Measurements from ENCODE around the gene CDT1. TPM values are rescaled to one million over a fixed set of nuclear protein-coding genes. Genes with fewer than 3 reads are reported as not detected.

The CDT1 gene
- total and polyA plus RNA-seq, 10 of the 15 experiments (the other 5 are each of a cell fraction or from before 2014, with no cell fraction given), result 0.50 to 87.6 (median 8.8) TPM

DNA sequence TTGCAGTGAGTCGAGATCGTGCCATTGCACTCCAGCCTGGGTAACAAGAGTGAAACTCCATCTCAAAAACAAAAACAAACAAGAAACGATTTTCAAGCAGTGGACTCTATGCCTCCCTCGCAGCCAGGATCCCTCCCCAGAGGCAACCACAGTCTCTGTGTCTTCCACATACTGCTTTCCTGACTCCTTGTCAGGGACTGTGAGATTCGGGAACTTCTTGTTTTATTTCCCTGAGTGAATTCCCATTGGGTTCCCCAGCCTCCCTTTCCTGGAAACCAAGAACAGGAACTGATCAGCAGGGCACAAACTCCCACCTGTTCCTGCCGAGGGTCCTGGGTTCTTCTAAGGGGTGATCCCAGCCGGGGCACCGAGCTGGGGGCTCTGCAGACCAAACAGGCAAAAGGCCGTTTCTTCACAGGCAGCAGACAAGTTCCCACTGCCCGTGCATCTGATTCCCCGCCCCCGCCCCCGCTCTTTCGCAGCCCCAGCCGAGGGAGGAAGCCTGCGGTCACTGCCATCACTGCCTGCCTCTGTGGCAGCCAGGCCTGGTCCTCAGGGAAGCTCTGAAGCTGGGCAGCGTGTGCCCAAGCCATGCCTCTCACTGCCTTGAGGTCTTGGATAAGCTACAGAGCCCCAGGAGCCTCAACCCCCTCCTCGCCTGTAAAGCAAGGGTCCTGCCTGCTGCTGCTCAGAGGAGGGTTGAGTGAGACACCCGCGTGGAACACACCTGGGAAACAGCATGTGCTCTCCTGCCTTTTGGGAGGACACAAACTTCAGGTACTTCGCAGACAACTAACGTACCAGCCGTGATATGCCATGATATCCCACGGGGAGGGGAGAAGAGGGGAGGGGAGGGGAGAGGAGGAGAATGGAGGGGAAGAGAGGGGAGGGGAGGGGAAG, 13.0 kb upstream of the CDT1 start (continued):
- TF ChIP-seq, protein P1, sequence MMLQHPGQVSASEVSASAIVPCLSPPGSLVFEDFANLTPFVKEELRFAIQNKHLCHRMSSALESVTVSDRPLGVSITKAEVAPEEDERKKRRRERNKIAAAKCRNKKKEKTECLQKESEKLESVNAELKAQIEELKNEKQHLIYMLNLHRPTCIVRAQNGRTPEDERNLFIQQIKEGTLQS (IDR thresholded peaks at IDR 0.05; ENCODE audit: borderline replicate concordance, extremely low read depth, low read depth, low read length), result no peak
- peak; percentile 58 to 60; a peak in 3 of 4 replicates for TF ChIP-seq IKZF2 (IDR thresholded peaks at IDR 0.05)
- peak; percentile 75 for TF ChIP-seq RUNX3 (IDR thresholded peaks at IDR 0.05; ENCODE audit: low read length)
- 0 out of 2 replicates have a peak, but pooled peaks have one; percentile 22 for TF ChIP-seq NBN (IDR thresholded peaks at IDR 0.05)
- TF ChIP-seq, protein P2, sequence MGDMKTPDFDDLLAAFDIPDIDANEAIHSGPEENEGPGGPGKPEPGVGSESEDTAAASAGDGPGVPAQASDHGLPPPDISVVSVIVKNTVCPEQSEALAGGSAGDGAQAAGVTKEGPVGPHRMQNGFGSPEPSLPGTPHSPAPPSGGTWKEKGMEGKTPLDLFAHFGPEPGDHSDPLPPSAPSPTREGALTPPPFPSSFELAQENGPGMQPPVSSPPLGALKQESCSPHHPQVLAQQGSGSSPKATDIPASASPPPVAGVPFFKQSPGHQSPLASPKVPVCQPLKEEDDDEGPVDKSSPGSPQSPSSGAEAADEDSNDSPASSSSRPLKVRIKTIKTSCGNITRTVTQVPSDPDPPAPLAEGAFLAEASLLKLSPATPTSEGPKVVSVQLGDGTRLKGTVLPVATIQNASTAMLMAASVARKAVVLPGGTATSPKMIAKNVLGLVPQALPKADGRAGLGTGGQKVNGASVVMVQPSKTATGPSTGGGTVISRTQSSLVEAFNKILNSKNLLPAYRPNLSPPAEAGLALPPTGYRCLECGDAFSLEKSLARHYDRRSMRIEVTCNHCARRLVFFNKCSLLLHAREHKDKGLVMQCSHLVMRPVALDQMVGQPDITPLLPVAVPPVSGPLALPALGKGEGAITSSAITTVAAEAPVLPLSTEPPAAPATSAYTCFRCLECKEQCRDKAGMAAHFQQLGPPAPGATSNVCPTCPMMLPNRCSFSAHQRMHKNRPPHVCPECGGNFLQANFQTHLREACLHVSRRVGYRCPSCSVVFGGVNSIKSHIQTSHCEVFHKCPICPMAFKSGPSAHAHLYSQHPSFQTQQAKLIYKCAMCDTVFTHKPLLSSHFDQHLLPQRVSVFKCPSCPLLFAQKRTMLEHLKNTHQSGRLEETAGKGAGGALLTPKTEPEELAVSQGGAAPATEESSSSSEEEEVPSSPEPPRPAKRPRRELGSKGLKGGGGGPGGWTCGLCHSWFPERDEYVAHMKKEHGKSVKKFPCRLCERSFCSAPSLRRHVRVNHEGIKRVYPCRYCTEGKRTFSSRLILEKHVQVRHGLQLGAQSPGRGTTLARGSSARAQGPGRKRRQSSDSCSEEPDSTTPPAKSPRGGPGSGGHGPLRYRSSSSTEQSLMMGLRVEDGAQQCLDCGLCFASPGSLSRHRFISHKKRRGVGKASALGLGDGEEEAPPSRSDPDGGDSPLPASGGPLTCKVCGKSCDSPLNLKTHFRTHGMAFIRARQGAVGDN (IDR thresholded peaks at IDR 0.05), result peak; percentile 54; the same call in 1 of the 2 replicates
- TF ChIP-seq, protein P3, sequence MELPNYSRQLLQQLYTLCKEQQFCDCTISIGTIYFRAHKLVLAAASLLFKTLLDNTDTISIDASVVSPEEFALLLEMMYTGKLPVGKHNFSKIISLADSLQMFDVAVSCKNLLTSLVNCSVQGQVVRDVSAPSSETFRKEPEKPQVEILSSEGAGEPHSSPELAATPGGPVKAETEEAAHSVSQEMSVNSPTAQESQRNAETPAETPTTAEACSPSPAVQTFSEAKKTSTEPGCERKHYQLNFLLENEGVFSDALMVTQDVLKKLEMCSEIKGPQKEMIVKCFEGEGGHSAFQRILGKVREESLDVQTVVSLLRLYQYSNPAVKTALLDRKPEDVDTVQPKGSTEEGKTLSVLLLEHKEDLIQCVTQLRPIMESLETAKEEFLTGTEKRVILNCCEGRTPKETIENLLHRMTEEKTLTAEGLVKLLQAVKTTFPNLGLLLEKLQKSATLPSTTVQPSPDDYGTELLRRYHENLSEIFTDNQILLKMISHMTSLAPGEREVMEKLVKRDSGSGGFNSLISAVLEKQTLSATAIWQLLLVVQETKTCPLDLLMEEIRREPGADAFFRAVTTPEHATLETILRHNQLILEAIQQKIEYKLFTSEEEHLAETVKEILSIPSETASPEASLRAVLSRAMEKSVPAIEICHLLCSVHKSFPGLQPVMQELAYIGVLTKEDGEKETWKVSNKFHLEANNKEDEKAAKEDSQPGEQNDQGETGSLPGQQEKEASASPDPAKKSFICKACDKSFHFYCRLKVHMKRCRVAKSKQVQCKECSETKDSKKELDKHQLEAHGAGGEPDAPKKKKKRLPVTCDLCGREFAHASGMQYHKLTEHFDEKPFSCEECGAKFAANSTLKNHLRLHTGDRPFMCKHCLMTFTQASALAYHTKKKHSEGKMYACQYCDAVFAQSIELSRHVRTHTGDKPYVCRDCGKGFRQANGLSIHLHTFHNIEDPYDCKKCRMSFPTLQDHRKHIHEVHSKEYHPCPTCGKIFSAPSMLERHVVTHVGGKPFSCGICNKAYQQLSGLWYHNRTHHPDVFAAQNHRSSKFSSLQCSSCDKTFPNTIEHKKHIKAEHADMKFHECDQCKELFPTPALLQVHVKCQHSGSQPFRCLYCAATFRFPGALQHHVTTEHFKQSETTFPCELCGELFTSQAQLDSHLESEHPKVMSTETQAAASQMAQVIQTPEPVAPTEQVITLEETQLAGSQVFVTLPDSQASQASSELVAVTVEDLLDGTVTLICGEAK (IDR thresholded peaks at IDR 0.05; ENCODE audit: borderline replicate concordance), result no peak
- no peak for TF ChIP-seq BMI1 (IDR thresholded peaks at IDR 0.05; ENCODE audit: borderline replicate concordance)
- no peak for TF ChIP-seq KDM1A (IDR thresholded peaks at IDR 0.05; ENCODE audit: borderline replicate concordance)
- TF ChIP-seq, protein P4, sequence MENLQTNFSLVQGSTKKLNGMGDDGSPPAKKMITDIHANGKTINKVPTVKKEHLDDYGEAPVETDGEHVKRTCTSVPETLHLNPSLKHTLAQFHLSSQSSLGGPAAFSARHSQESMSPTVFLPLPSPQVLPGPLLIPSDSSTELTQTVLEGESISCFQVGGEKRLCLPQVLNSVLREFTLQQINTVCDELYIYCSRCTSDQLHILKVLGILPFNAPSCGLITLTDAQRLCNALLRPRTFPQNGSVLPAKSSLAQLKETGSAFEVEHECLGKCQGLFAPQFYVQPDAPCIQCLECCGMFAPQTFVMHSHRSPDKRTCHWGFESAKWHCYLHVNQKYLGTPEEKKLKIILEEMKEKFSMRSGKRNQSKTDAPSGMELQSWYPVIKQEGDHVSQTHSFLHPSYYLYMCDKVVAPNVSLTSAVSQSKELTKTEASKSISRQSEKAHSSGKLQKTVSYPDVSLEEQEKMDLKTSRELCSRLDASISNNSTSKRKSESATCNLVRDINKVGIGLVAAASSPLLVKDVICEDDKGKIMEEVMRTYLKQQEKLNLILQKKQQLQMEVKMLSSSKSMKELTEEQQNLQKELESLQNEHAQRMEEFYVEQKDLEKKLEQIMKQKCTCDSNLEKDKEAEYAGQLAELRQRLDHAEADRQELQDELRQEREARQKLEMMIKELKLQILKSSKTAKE (IDR thresholded peaks at IDR 0.05; ENCODE audit: low read depth, poor library complexity, severe bottlenecking), result no peak
- TF ChIP-seq RAD21 (IDR thresholded peaks at IDR 0.05; ENCODE audit: insufficient read depth, low read depth, low read length), result no peak
- no peak for TF ChIP-seq CREM (IDR thresholded peaks at IDR 0.05; ENCODE audit: low read depth)
